T-helper 22 cell (primary cell): ENCODE results near the gene AMER3.
"Not testable (repeated sequence)": the region's sequence is repeated elsewhere in the genome, so short reads cannot be mapped to it uniquely, and the experiment has no call there.

Experiments
- DNase-seq: peaks from one replicate; pipeline ENCODE4 v3.0.0-alpha.2; 2020; ENCODE audit warnings: low read depth

The AMER3 gene, protein sequence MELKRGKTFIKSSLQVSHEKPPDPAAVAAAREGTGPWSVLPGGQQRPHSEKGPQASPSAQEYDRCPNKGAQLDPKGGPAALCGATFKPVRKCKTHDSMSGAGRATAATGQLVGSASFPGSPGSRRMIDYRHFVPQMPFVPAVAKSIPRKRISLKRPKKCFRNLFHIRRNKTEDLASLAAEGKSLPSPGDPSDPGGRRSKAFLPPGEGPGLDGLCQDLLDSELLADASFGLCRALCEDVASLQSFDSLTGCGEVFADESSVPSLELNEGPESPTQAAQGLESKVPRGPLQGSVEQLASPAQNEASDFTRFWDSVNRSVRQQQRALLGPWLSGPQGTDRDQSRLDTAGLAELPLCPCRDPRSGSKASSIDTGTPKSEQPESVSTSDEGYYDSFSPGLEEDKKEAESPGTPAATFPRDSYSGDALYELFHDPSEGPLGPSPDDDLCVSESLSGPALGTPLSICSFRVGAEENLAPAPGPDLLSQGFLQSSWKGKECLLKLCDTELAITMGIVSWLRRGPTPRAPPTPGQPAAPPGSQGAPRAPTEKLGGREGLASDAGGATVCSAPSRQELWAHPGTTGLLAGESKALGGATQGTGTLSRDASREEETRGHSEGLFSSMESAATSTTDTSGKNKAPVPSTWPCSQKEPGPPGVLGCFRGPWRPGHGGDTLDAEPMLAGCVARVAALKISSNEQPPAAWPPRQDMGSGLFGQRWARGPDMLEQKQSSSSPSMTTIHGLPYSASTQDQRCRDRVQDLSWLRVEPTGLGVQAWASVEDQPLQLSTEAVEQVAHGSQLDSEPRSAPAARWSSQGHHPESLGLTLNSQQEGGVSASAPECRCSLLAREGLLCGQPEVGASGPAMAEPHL

DNA sequence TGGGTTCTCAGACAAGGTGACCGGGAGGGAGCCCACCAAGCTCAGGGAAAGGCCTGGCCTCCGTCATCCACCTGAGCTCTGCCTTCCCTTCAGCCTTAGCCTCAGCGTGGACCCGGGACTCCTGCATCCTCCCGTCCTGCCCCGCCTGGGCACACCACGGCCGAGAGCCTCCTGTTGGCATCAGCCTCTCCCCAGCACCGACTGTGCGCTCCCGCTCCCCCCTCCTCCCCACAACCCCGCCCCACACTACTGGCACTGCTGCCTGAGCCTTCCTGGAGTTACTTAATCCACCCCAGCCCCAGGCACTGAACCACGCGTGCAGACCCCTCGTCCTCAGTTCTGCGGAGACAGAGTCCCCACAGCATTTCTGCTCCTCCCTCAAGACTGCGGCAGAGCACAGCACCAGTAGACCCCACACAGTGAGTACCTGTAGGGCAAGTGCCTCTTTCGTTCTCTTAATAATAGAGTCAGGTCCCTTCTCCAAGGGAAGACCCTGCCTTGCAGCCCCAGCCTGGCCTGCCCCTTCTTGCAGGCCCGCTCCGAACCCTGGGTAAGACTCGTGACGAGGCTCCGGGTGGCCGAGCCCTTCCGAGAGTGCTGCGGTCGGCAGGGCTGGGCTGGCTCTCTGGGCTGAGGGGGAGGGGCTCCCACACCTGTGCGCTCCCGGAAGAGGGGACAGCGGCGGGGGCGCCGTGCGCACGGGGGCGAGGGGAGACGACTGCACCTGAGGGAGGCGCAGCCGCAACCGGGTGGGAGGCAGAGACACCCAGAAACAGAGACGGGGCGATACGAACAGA lies at the start of gene AMER3:
Gene AMER3, plus strand, starts transcription at position 285 of the 797 bp plus-strand sequence. CDS start 6,533 bp downstream, outside the sequence.
- DNase-seq, result no peak

DNA sequence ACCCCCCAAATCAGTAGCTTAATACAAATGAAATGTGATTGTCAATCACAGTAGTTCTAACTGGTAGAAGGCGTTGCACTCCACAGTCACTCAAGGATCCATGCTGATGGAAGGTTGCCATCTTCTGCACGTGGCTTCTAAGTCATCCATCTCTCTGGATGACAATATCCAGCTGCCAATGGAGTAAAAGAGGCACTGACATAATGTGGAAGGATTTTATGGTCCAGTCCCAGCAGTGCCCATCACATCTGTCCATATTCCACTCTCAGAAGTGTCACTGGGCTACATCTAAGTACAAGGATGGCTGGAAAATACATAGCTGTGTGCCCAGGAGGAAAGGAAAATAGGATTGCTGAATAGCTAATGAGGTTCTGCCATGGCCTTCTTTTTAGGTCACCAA lies 40.5 kb upstream of the AMER3 start:
- not testable (repeated sequence) for DNase-seq

DNA sequence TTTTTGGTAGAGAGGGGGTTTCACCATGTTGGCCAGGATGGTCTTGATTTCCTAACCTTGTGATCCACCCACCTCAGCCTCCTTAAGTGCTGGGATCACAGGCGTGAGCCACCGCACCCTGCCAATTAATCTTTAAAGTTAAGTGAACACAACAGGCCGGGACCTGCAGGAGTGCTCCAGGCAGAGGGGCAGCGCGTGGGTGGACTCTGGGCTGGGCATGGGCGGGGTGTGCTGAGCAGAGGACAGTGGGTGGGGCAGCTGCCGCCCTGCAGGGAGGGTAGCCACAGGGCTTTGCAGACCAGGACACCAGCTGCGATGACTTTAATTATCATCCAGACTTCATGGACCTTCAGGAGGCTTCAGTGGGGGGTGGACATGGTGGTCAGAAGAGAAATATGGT lies 35.3 kb upstream of the AMER3 start:
- no peak for DNase-seq

DNA sequence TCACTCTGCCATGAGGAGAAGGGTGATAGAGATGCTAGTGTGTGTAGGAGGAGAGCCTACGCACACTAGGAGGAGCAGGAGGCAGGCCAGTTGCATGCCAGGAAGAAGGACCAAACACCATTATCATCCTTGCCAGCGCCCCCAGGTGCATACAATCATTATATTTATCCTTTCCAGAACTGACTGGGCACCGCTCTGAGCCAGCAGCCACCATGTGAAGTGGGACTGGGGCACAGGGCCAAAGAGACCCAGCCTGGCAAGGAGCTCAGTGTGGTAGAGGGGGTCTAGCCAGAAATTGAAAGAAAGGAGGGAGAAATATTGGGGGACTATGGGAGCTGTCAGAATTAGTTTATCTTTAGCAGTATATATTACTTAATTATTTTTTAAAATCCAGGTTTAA lies 34.8 kb upstream of the AMER3 start:
- no peak for DNase-seq

DNA sequence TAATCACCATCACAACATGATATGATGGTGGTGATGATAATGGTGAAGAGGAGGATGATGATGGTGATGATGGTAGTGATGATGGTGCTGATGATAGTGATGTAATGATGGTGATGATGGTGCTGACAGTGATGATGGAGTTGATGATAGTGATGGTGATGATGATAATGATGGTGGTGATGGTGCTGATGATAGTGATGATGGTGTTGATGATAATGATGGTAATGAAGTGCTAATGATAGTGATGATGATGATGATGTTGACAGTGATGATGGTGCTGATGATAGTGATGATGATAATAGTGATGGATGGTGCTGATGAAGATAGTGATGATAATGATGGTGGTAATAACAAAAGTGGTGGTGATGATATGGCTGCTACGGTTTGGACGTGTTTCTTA lies 30.9 kb upstream of the AMER3 start:
- DNase-seq, result no peak

DNA sequence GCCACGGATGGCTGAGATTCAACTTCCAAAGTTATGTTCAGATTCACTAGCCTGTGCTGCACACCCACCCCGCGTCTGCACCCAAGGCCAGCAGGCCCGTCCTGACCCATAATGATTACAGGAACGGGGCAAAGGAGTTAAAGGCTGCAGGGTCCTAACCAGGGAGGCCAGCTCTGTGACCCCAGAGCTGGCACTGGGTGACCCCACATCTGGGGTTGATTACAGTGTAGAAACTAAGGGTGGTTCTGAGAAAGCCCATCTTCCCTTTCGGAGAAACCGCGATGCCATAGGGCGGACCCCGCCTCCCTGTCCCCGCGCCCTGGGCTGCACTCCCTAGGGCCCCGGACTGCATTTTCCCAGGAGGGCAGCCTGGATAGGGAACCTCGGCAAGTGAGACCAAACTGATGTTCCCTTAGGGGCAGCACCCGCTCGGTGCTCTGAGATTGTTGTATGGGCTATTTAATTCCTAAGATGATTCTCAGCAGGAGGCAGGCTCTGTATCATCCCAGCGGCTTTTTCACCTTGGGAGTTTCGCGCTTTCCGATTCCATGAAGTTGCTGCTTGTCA lies 28.6 kb upstream of the AMER3 start:
- DNase-seq, result no peak

DNA sequence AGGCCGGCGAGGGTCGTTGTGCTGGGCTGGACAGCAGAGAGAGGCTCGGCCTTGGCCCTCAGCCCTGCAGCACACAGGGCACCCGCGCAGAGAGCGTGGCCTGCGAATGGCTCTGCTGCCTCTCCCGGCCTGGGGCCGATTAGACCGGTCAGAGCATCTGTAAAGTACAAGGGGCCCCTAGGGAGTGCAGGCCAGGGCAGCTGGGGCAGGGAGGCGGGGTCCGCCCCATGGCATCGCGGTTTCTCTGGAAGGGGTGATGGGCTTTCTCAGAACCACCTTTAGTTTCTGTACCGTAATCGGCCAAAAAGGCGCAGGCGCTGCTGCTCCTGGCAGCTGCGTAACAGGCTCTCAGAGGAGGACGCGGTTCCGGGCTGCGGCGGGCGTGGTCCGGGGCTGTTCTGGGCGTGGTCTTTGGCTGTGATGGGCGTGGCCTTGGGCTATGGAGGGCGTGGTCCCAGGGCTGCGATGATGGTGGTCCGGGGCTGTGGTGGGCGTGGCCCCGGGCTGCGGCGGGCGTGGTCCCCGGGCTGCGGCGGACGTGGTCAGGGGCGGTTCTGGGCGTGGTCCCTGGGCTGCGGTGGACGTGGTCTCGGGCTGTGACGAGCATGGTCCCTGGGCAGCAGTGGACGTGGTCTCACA lies 27.9 kb upstream of the AMER3 start:
- peak; percentile 80 for DNase-seq

DNA sequence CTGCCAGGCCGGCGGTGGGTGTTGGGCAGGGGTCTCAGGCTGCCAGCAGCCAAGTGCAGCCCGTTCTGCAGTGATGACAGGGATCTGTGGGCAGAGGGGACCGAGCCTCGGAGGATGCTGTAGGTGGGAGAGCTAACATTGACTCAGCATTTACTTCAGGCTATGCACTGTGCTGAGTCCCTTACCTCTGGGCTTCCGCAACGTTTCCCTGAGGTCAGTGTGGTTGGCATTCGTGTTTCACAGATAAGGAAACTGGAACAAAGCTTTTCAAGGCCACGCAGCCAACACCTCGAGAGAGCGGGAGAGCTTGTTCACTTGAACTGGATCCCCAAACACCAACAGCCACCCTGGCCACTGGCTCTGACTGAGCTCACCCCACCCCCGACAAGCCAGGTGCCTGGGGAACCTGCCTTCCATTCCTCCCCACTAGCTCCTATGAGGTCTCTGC lies 27.3 kb upstream of the AMER3 start:
- peak; percentile 43 for DNase-seq

DNA sequence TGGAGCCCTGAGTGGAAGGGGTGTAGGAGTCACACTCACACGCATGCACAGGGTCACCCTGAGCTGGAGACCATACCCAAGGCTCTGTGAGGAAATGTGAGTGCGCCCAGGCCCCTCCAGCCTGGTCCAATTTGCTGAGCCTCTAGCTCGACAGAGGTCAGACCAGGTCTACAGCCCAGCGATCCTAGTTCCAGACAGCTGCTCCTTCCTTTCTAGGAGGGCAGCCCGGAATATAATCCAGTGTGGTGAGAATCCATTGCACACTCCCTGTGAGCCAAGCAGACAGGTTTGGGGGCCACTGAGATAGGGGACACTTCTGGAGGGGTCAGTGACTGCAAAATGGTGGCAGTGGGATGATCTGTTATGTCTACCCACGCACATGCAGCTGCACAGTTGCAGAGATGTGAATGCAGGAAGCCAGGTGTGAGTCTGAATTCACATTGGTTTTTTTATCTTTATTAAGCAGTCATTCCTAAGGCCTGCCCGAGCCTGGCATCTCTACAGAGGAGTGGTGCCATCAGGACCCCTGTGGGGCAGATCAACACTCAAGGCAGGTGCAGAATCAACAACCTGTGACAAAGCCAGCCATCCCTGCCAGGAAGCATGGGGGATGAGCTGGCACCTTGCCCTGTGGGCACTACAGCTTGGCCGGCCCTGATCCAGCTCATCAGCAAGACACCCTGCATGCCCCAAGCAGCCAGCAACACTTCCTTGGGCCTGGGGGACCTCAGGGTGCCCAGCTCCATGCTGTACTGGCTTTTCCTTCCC lies 26.6 kb upstream of the AMER3 start, which contains the start of gene GPR148:
Gene GPR148, plus strand, starts transcription at position 522 of the 768 bp plus-strand sequence. Its CDS starts 82 bp downstream, at position 604.
- no peak for DNase-seq

DNA sequence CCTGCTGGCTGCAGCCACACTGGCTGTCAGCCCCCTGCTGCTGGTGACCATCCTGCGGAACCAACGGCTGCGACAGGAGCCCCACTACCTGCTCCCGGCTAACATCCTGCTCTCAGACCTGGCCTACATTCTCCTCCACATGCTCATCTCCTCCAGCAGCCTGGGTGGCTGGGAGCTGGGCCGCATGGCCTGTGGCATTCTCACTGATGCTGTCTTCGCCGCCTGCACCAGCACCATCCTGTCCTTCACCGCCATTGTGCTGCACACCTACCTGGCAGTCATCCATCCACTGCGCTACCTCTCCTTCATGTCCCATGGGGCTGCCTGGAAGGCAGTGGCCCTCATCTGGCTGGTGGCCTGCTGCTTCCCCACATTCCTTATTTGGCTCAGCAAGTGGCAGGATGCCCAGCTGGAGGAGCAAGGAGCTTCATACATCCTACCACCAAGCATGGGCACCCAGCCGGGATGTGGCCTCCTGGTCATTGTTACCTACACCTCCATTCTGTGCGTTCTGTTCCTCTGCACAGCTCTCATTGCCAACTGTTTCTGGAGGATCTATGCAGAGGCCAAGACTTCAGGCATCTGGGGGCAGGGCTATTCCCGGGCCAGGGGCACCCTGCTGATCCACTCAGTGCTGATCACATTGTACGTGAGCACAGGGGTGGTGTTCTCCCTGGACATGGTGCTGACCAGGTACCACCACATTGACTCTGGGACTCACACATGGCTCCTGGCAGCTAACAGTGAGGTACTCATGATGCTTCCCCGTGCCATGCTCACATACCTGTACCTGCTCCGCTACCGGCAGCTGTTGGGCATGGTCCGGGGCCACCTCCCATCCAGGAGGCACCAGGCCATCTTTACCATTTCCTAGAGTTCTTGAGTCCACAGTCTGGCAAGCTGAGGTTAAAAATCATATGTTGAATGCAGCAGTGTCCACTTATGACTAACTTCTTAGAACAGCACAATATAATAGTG lies 25.7 kb upstream of the AMER3 start:
- no peak for DNase-seq

DNA sequence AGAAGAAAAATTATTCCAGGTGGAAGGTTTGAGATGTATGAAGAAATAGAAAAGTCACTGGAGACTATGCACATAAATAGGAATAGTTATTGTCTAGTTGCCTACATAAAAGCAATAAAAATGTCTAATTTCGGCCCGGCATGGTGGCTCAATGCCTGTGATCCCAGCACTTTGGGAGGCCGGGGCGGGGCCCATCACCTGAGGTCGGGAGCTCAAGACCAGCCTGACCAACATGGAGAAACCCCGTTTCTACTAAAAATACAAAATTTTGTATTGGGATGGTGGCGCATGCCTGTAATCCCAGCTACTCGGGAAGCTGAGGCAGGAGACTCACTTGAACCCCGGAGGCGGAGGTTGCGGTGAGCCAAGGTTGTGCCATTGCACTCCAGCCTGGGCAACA lies 23.1 kb upstream of the AMER3 start:
- DNase-seq, result not testable (repeated sequence)

DNA sequence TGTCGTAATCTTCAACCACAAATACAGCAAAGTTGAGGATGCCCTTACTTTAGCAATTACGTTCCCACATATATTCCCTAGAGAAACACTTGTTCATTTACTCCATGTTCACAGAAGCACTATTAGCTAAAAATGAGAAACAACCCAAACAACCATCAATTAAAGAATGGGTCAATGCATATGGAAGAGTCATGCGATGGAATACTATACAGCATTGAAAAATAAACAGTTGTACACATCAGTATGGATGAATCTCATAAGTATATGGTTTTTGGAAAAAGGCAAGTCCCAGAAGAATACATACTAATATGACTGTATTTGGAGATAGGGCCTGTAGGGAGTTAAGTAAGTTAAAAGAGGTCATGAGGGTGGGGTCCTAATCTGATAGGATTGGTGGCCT lies 20.1 kb upstream of the AMER3 start:
- DNase-seq, result no peak

DNA sequence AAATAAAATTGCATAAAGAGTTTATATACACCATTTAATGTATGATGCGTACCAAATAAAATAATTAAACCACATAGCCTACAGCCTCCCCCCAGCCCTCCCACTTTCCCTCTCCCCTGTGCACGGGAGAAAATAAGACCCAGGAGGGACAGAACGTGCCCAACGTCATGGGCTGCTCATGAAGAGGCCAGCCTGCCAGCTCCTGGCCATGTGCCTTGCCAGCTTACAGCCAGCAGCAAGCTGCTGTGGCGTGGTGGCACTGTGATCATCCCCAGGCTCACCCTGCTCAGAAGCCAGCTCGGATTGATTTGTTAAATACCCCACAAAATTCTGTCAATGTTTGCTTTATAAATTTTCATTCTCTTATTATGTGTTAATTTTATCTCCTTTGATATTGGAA lies 18.9 kb upstream of the AMER3 start:
- no peak for DNase-seq

DNA sequence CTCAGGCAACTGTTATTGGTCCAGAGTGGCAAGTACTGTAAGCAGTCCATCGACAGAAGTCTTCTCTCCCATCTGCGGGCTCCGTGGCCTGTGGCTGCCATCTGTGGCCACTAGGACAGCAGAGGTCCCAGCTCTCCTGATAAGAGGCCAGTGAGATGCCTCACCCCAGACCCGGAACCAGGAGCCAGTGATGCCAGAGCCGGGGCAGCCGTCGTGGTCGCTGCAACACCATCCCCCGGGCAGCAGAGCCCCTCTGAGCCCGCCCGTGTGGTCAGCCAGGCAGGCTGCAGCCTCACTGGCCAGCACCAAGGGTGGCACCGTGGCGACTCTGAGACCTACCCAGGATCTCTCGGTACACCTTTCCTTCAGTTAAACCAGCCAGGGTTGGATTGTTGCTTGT lies 17.7 kb upstream of the AMER3 start:
- DNase-seq, result no peak

DNA sequence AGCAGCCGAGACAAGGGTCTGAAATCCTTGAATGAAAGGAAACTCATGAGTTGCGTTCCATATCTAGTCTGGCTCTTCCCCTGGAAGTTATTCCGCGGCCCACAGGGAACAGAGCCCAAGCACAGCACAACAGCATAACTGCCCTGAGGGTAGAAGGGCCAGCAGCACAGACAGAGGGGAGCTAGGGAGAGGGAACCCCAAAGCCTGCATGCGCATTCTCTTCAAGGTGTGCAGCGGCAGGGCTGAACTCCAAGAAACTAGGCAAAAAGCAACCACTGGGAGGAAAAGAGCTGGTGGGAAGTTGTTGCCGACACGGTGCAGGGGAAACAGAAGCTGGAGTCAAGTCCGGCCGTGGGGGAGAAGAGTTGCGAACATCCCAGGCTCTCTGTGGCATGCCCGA lies 14.7 kb upstream of the AMER3 start:
- DNase-seq, result no peak

DNA sequence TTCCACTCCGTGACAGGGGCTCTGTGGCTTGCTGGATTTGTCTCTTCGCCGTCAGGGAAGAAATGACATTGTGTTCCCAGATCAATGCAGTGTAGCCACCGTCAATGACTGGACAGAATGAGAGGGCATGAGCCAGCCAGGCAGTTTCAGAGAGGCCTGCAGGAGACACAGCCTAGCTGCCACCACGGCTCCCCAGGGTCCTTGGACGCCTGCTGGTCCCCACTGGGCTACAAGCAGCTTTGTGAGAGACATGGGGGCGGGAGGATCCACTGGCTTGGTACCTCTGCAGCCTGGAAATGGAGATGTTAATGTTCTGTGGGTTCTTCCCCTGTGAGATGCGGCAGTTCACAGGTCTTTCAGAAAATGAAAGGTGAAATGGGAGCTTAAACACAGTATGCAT lies 12.1 kb upstream of the AMER3 start:
- no peak for DNase-seq

DNA sequence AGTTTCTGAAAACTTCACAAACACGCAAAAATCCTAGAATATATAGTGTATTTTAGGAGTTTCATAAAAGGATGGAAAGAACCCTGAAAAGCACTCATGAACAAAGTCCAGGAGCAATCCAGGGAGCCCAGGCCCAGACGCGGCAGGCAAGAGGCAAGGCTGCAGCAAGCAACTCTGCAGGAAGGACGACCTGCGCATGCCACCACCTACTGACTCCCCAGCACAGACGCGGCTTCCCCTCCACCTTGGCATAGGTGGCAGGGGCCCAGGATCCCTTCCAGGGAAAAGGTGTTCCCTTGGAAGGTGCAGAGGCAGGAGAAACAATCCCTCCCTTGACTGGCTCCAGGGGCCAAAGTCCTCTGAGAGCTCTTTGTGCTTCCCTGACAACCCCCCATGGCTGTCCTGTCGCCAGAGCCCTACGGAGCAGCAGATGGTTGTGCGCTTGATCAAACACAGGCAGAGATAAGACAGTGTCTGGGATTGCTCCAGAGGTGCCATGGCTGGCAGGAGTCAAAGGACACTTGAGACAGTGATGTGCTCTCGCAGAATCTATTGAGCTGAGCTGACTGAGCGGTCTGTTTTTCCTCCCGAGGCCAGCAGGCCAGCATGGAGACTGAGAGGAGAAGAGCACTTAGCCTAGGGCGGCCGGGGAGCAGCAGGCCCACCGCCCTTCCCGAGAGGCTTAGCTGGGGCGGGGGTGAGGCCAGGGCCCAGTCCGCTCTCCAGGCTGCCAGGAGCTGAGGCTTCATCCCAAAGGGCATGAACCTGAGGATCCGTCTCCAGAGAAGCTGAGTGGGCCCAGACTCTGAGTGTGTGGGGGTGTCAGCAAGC lies 10.8 kb upstream of the AMER3 start:
- DNase-seq, result no peak

DNA sequence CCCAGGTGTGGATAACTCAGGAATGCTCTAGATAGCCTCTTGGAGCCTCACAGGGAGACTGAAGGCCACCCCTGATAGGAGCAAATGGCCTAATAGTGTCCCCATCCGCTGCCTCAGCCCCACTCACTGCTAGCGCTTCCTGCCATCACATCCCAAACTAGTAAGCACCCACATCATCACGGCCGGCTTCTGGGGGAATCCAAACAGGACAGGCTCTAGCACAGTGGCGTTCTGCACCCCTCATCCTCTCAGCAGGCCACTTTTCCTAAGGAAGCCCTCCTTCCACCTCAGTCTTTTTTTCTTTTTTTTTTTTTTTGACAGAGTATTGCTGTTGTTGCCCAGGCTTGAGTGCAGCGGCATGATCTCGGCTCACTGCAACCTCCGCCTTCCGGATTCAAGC lies 6.3 kb upstream of the AMER3 start:
- no peak for DNase-seq
